SU-DHL-6 (cell line): Measurements from ENCODE around the gene HHLA2.

Source experiments
- H2AFZ ChIP-seq: fragments of 200-600 bp; sonication (generic); 2 replicates; pipeline ENCODE4 v1.6.1; 2014; ENCODE audit warnings: low read depth, mild to moderate bottlenecking, moderate library complexity, mixed read lengths, antibody characterized with exemption, low read length; ENCODE audit not compliant: severe bottlenecking
- H3F3A ChIP-seq: fragments of 200-600 bp; shearing (Covaris generic); 2 replicates; pipeline ENCODE4 v1.6.0; 2016; ENCODE audit warnings: antibody characterized with exemption, mild to moderate bottlenecking; ENCODE audit not compliant: insufficient read depth
- H3K27ac ChIP-seq: fragments of 200-600 bp; sonication (generic); 2 replicates; pipeline ENCODE4 v1.5.1; 2016; ENCODE audit warnings: low read depth, mild to moderate bottlenecking, low read length, moderate library complexity, mixed read lengths
- H3K27me3 ChIP-seq: fragments of 200-600 bp; sonication (generic), shearing (Covaris generic); 2 replicates; pipeline ENCODE4 v1.6.0; 2014; ENCODE audit warnings: mild to moderate bottlenecking, low read length
- H3K36me3 ChIP-seq: fragments of 200-600 bp; sonication (generic); 2 replicates; pipeline ENCODE4 v1.6.1; 2014; ENCODE audit warnings: mild to moderate bottlenecking, low read length, mixed read lengths
- H3K4me2 ChIP-seq: fragments of 300-600, 200-600 bp; shearing (Covaris generic), sonication (generic); 2 replicates; pipeline ENCODE4 v1.6.0; 2014; ENCODE audit warnings: low read length, low read depth, mild to moderate bottlenecking; ENCODE audit not compliant: poor library complexity, severe bottlenecking
- H3K4me3 ChIP-seq: fragments of 200-600 bp; sonication (generic); 2 replicates; pipeline ENCODE4 v1.5.1; 2014; ENCODE audit warnings: antibody characterized with exemption, low read length, mild to moderate bottlenecking, mixed read lengths; ENCODE audit not compliant: insufficient read depth, poor library complexity, severe bottlenecking
- H3K79me2 ChIP-seq: fragments of 200-600 bp; sonication (generic); 2 replicates; pipeline ENCODE4 v1.6.1; 2014; ENCODE audit warnings: mild to moderate bottlenecking, low read length, moderate library complexity; ENCODE audit not compliant: insufficient read depth
- H3K9ac ChIP-seq: fragments of 200-600 bp; sonication (generic); 2 replicates; pipeline ENCODE4 v1.7.0; 2014; ENCODE audit warnings: mild to moderate bottlenecking, low read length
- H3K9me2 ChIP-seq: fragments of 200-600 bp; sonication (generic); replicated peaks from 2 replicates; pipeline ENCODE4 v1.6.1; 2014; ENCODE audit warnings: low read length; ENCODE audit not compliant: insufficient read depth
- H3K9me3 ChIP-seq: fragments of 200-600 bp; sonication (generic); 2 replicates; pipeline ENCODE4 v1.6.1; 2014; ENCODE audit warnings: low read length, mixed read lengths; ENCODE audit not compliant: insufficient read depth
- H4K20me1 ChIP-seq: fragments of 200-600 bp; sonication (generic); 2 replicates; pipeline ENCODE4 v1.6.1; 2014; ENCODE audit warnings: low read depth, mild to moderate bottlenecking, antibody characterized with exemption, low read length, moderate library complexity, mixed read lengths
- EZH2phosphoT487 ChIP-seq: fragments of 200-600 bp; sonication (generic), shearing (Covaris generic); conservative IDR thresholded peaks from 2 replicates; pipeline ENCODE4 v1.6.1; 2018; ENCODE audit warnings: mild to moderate bottlenecking, antibody characterized with exemption, low read length, moderate library complexity, mixed read lengths
- TF ChIP-seq, protein P1 (sequence below): fragments of 200-600 bp; sonication (generic); IDR thresholded peaks from one replicate; pipeline ENCODE4 v1.5.1; 2017; ENCODE audit warnings: antibody characterized with exemption, mild to moderate bottlenecking, low read length, moderate library complexity; ENCODE audit not compliant: insufficient read depth, poor library complexity, severe bottlenecking

Gene HHLA2

DNA sequence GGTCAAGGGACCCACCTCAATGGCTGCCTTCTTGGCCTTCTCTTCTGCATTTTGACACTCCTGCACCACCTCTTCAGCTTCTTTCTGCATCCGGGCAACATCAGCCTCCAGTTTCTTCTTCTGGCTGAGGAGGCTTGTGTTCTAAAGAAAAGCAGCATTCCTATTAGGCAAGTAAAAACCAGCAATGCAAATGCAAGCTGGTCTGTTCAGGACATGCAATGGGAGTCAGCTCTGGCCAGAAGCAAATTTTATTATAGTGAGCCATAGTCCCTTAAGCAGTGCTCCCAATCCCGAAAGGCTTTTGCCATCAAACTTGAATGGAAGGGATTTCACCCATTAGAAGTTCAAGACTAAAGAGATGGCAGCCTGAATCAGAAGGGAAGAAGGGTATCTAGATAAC is 97.7 kb downstream of the HHLA2 start:
- Histone ChIP-seq H3K27me3 (no peaks in the 10 kb centered on the region), H2AFZ (no peak overlapping the region), H3K36me3 (no peaks in the 10 kb centered on the region), H3K4me2 (no peak overlapping the region), H3K9me2 (no peaks in the 10 kb centered on the region), H3K79me2 (no peaks in the 10 kb centered on the region), H3K9me3 (no peaks in the 10 kb centered on the region), H3K4me3 (no peak overlapping the region), H3K9ac (no peak overlapping the region), H3K27ac (no peak overlapping the region), H4K20me1 (no peaks in the 10 kb centered on the region), H3F3A (no peaks in the 10 kb centered on the region)
- TF ChIP-seq EZH2phosphoT487 = no peak
- TF ChIP-seq, protein P1, sequence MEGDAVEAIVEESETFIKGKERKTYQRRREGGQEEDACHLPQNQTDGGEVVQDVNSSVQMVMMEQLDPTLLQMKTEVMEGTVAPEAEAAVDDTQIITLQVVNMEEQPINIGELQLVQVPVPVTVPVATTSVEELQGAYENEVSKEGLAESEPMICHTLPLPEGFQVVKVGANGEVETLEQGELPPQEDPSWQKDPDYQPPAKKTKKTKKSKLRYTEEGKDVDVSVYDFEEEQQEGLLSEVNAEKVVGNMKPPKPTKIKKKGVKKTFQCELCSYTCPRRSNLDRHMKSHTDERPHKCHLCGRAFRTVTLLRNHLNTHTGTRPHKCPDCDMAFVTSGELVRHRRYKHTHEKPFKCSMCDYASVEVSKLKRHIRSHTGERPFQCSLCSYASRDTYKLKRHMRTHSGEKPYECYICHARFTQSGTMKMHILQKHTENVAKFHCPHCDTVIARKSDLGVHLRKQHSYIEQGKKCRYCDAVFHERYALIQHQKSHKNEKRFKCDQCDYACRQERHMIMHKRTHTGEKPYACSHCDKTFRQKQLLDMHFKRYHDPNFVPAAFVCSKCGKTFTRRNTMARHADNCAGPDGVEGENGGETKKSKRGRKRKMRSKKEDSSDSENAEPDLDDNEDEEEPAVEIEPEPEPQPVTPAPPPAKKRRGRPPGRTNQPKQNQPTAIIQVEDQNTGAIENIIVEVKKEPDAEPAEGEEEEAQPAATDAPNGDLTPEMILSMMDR = no peak

DNA sequence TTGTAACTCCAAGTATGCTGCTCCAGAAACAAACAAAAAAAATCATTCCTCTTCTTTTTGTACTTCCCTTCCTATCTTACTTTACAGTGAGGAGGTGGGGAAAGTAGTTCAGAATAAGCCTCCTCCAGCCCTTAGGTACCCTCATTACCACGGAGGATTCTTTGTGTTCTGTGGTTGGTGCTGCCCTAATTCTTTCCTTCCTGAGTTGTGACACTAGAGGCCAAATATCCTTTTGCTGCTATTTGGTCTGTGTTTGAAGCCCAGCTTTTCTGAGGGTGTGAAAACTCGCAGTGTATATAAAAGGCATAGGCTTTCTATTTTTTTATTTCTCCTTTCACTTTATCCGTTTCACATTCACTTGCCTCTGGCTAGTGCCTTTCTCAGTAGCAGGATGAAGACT is 98.2 kb downstream of the HHLA2 start:
- Histone ChIP-seq H3K36me3 (no peaks in the 10 kb centered on the region), H3K27me3 (no peaks in the 10 kb centered on the region), H4K20me1 (no peaks in the 10 kb centered on the region), H2AFZ (no peak overlapping the region), H3K4me3 (no peak overlapping the region), H3K9me3 (no peaks in the 10 kb centered on the region), H3F3A (no peaks in the 10 kb centered on the region), H3K9ac (no peak overlapping the region), H3K27ac (no peak overlapping the region), H3K4me2 (no peak overlapping the region), H3K79me2 (no peaks in the 10 kb centered on the region), H3K9me2 (no peaks in the 10 kb centered on the region)
- no peak for TF ChIP-seq EZH2phosphoT487
- TF ChIP-seq, protein P1 = no peak

DNA sequence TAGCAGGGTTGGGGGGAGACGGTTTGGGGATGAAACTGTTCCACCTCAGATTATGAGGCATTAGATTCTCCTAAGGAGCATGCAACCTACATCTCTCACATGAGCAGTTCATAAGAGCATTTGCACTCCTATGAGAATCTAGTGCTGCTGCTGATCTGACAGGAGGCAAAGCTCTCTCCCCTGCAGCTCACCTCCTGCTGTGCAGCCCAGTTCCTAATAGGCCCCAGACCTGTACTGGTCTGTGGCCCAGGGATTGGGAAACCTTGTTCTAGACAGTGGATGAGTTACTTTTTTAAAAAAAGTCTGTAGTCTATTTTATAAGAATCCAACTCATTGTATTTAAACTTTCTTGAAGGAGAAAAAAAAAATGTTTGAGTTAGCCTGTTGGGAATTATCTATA is 100.0 kb downstream of the HHLA2 start:
- H3K9me3 ChIP-seq = no peaks in the 10 kb centered on the region
- no peak overlapping the region for H3K9ac ChIP-seq
- no peak overlapping the region for H3K27ac ChIP-seq
- H3K36me3 ChIP-seq = no peaks in the 10 kb centered on the region
- H4K20me1 ChIP-seq = no peaks in the 10 kb centered on the region
- H3K9me2 ChIP-seq = no peaks in the 10 kb centered on the region
- H3F3A ChIP-seq = no peaks in the 10 kb centered on the region
- no peak for TF ChIP-seq EZH2phosphoT487
- TF ChIP-seq, protein P1 = no peak
- no peak overlapping the region for H3K4me2 ChIP-seq
- H3K4me3 ChIP-seq = no peak overlapping the region
- no peaks in the 10 kb centered on the region for H3K79me2 ChIP-seq
- no peak overlapping the region for H2AFZ ChIP-seq
- no peaks in the 10 kb centered on the region for H3K27me3 ChIP-seq
